CD4-positive, alpha-beta T cell (primary cell): ENCODE measurements around the gene ARAP2. TPM values are rescaled to one million over a fixed set of nuclear protein-coding genes. Genes with fewer than 3 reads are reported as not detected.

Experiments
- ATAC-seq: fragments of 200-7000 bp; cut with Tn5 transposase; one replicate; pipeline ENCODE4 v1.10.0; 2022; ENCODE audit warnings: mild to moderate bottlenecking; ENCODE audit not compliant: poor library complexity
- CTCF ChIA-PET: fragments of 350-600 bp; sonication (Branson Sonifier 250); formaldehyde crosslinking; loops from one replicate; lab custom pipeline; 2021; ENCODE audit warnings: antibody characterized with exemption, inconsistent platforms; lab: Charles Lee
- POLR2A ChIA-PET: fragments of 350-600 bp; sonication (Branson Sonifier 250); formaldehyde crosslinking; loops from one replicate; lab custom pipeline; 2021; ENCODE audit warnings: antibody characterized with exemption, inconsistent platforms; lab: Charles Lee
- DNase-seq, 14 experiments: peaks; one replicate each; pipeline ENCODE4 v3.0.0-alpha.2; 2013 to 2020; ENCODE audit warnings: mixed read lengths in 2 of 14
- H3K27ac ChIP-seq, 2 donors: one replicate each; pipeline versions ENCODE4 v1.5.1 to v1.7.0; 2013; ENCODE audit warnings: low read length in 2 of 2, low read depth in 1 of 2, mild to moderate bottlenecking in 1 of 2
- H3K27me3 ChIP-seq, 2 experiments: 1 replicate in 1 of 2; 2 replicates in 1 of 2; pipeline versions ENCODE4 v1.6.1 to v1.7.0; 2013; ENCODE audit warnings: low read length in 2 of 2, control low read depth in 1 of 2, mild to moderate bottlenecking in 1 of 2, moderate library complexity in 1 of 2; ENCODE audit not compliant: insufficient read depth in 2 of 2, control insufficient read depth in 1 of 2
- H3K36me3 ChIP-seq: one replicate; pipeline ENCODE4 v1.6.1; 2013; ENCODE audit warnings: low read length, control low read depth; ENCODE audit not compliant: insufficient read depth
- H3K4me1 ChIP-seq: one replicate; pipeline ENCODE4 v1.6.1; 2013; ENCODE audit warnings: low read length, control low read depth; ENCODE audit not compliant: insufficient read depth
- H3K4me3 ChIP-seq: one replicate; pipeline ENCODE4 v1.5.1; 2013; ENCODE audit warnings: mild to moderate bottlenecking, low read length, moderate library complexity
- H3K9me3 ChIP-seq, 2 experiments: 1 replicate in 1 of 2; 2 replicates in 1 of 2; pipeline versions ENCODE4 v1.6.1 to v1.7.0; 2013; ENCODE audit warnings: low read length in 2 of 2, mild to moderate bottlenecking in 2 of 2, control low read depth in 1 of 2, moderate library complexity in 1 of 2; ENCODE audit not compliant: control insufficient read depth in 1 of 2, insufficient read depth in 1 of 2
- H3K27ac Mint-ChIP-seq: one replicate; pipeline ENCODE4 v1.8.0; 2020; ENCODE audit warnings: mixed read lengths
- H3K27me3 Mint-ChIP-seq: one replicate; pipeline ENCODE4 v1.8.0; 2021; ENCODE audit warnings: mixed read lengths
- H3K36me3 Mint-ChIP-seq: one replicate; pipeline ENCODE4 v1.8.0; 2021; ENCODE audit warnings: low read depth, mixed read lengths
- H3K4me1 Mint-ChIP-seq: one replicate; pipeline ENCODE4 v1.8.0; 2021; ENCODE audit warnings: low read depth, mixed read lengths
- H3K4me3 Mint-ChIP-seq: one replicate; pipeline ENCODE4 v1.8.0; 2020; ENCODE audit warnings: mild to moderate bottlenecking, mixed read lengths
- H3K9me3 Mint-ChIP-seq: one replicate; pipeline ENCODE4 v1.8.0; 2020; ENCODE audit warnings: mixed read lengths
- CTCF ChIP-seq: fragments of 200-600 bp; IDR thresholded peaks from one replicate; pipeline ENCODE4 v1.8.0; 2022; ENCODE audit warnings: antibody characterized with exemption, mild to moderate bottlenecking
- intact Hi-C, 2 experiments: fragments of 100-400 bp; cut with DNase I in 1 of 2; cut with micrococcal nuclease in 1 of 2; formaldehyde crosslinking; loops; one replicate each; pipeline versions ENCODE4 v1.15.1 to v1.9.0; 2023 to 2025; cut with DNase I, micrococcal nuclease
- total RNA-seq, 174 experiments: library from RNA in 2 of 174; stranded (reverse) in 2 of 174; gene quantifications; one replicate each; pipeline ENCODE4 v1.2.3 and lab custom pipeline; 2021 to 2026

Gene ARAP2
- total RNA-seq, 2 experiments from 2014 or later = 54.3 to 63.4 TPM

GRCh38 chr4:36027203-36027602 is 217.1 kb downstream of the ARAP2 start:
- intact Hi-C loops = no loop called here
- ATAC-seq = no peak

GRCh38 chr4:36026348-36026880 is 217.9 kb downstream of the ARAP2 start:
- H3K36me3 Mint-ChIP-seq = no peaks in the 10 kb centered on the region
- Histone ChIP-seq H3K4me1 (no peaks in the 10 kb centered on the region), H3K36me3 (no peaks in the 10 kb centered on the region), H3K9me3 (no peaks in the 10 kb centered on the region), H3K4me3 (no peak overlapping the region), H3K27ac (no peak overlapping the region), H3K27me3 (no peaks in the 10 kb centered on the region)
- ATAC-seq (no peak), DNase-seq (no peak)
- POLR2A ChIA-PET = no interaction called here
- CTCF ChIA-PET = no interaction called here
- no peaks in the 10 kb centered on the region for H3K9me3 Mint-ChIP-seq
- intact Hi-C loops = no loop called here
- no peak overlapping the region for H3K27ac Mint-ChIP-seq
- H3K27me3 Mint-ChIP-seq = no peaks in the 10 kb centered on the region
- no peaks in the 10 kb centered on the region for H3K4me1 Mint-ChIP-seq
- no peak overlapping the region for H3K4me3 Mint-ChIP-seq
- TF ChIP-seq CTCF = no peak

More at GRCh38 chr4:36027203-36027602, 217.1 kb downstream of the ARAP2 start:
- no peaks in the 10 kb centered on the region for H3K9me3 Mint-ChIP-seq
- DNase-seq = no peak
- no peaks in the 10 kb centered on the region for H3K4me1 ChIP-seq
- no peak overlapping the region for H3K27ac ChIP-seq
- H3K4me3 Mint-ChIP-seq = no peak overlapping the region
- no peaks in the 10 kb centered on the region for H3K36me3 Mint-ChIP-seq
- ChIA-PET POLR2A (no interaction called here), CTCF (no interaction called here)
- no peak for TF ChIP-seq CTCF
- no peak overlapping the region for H3K4me3 ChIP-seq
- no peaks in the 10 kb centered on the region for H3K36me3 ChIP-seq
- no peaks in the 10 kb centered on the region for H3K9me3 ChIP-seq
- no peak overlapping the region for H3K27ac Mint-ChIP-seq
- no peaks in the 10 kb centered on the region for H3K4me1 Mint-ChIP-seq
- H3K27me3 Mint-ChIP-seq = no peaks in the 10 kb centered on the region
- no peaks in the 10 kb centered on the region for H3K27me3 ChIP-seq

- no peak overlapping the region for H3K4me3 Mint-ChIP-seq
- no peaks in the 10 kb centered on the region for H3K36me3 Mint-ChIP-seq
- Histone ChIP-seq H3K36me3 (no peaks in the 10 kb centered on the region), H3K4me3 (no peak overlapping the region), H3K27me3 (no peaks in the 10 kb centered on the region), H3K4me1 (no peaks in the 10 kb centered on the region), H3K9me3 (no peaks in the 10 kb centered on the region), H3K27ac (no peak overlapping the region)
- no peak for TF ChIP-seq CTCF
- H3K27ac Mint-ChIP-seq = no peak overlapping the region
- ChIA-PET POLR2A (no interaction called here), CTCF (interaction anchor here (1.3 kb wide), 1 partner anchor 11 kb away, joined by 3 read pairs; no protein-coding TSS in a partner anchor)
- intact Hi-C loops = no loop called here
- H3K9me3 Mint-ChIP-seq = no peaks in the 10 kb centered on the region
- no peaks in the 10 kb centered on the region for H3K27me3 Mint-ChIP-seq
- H3K4me1 Mint-ChIP-seq = no peaks in the 10 kb centered on the region
- ATAC-seq = no peak
- DNase-seq = no peak
Observed at GRCh38 chr4:36024901-36025660, 219.2 kb downstream of the ARAP2 start.
